Ovary (tissue), 9 donors: ENCODE measurements around the gene PXK. TPM values are rescaled to one million over a fixed set of nuclear protein-coding genes. Genes with fewer than 3 reads are reported as not detected.
A peak's percentile ranks its signal among the peaks of the same experiment; 100 is the strongest.
"Not testable (repeated sequence)": the region's sequence is repeated elsewhere in the genome, so short reads cannot be mapped to it uniquely, and the experiment has no call there.

ENCODE experiments used
- DNase-seq, 5 donors: peaks; one replicate each; pipeline ENCODE4 v3.0.0-alpha.2; 2019 to 2020
- H3K27ac ChIP-seq, 2 donors: fragments of 200-600 bp; one replicate each; pipeline versions ENCODE4 v1.5.1 to v1.8.0; 2019 to 2022
- H3K27me3 ChIP-seq: fragments of 200-600 bp; one replicate; pipeline ENCODE4 v1.8.0; 2022
- H3K36me3 ChIP-seq: fragments of 200-600 bp; sonication (generic); one replicate; pipeline ENCODE4 v1.5.1; 2019
- H3K4me1 ChIP-seq: one replicate; pipeline ENCODE4 v1.8.1; 2013; ENCODE audit warnings: mild to moderate bottlenecking, moderate library complexity; ENCODE audit not compliant: insufficient read depth
- H3K4me3 ChIP-seq: fragments of 200-600 bp; sonication (generic); one replicate; pipeline ENCODE4 v1.5.1; 2017
- H3K9me3 ChIP-seq, 2 donors: fragments of 200-600 bp in 1 of 2; sonication (generic) in 1 of 2; one replicate each; pipeline versions ENCODE4 v1.5.1 to v1.8.1; 2013 to 2019; ENCODE audit warnings: mild to moderate bottlenecking in 1 of 2, moderate library complexity in 1 of 2
- EP300 ChIP-seq: sonication (generic); formaldehyde crosslinking; IDR thresholded peaks from one replicate; pipeline ENCODE4 v1.6.1; 2017; ENCODE audit warnings: antibody characterized with exemption
- POLR2A ChIP-seq: fragments of 450-650 bp; IDR thresholded peaks from one replicate; pipeline ENCODE4 v1.6.1; 2017; ENCODE audit warnings: antibody characterized with exemption, mild to moderate bottlenecking, moderate library complexity
- WGBS, 3 donors: extraction: QIAGEN DNeasy Blood & Tissue Kit in 1 of 3; methylation state at CpG; one replicate each; pipeline versions ENCODE4 v1.1.5 to v1.1.7; 2013 to 2017; 5-methylcytosine and 5-hydroxymethylcytosine counted together
- intact Hi-C, 4 donors: fragments of 100-400 bp; cut with DNase I; formaldehyde crosslinking; loops; one replicate each; pipeline versions ENCODE4 v1.11.0 to v1.15.1; 2022 to 2023
- polyA plus RNA-seq, 2 donors: library from polyadenylated mRNA; stranded (reverse); fragments of 200-250 nt in 1 of 2; fragments of 350-450 nt in 1 of 2; fragmentation: Illumina TruSeq in 1 of 2; extraction: RNeasy Lipid Tissue Mini Kit (QIAGEN cat#74804) in 1 of 2; gene quantifications; one replicate each; pipeline ENCODE4 v1.2.3, GENCODE V29; 2013 to 2014
- total RNA-seq, 7 donors: library from RNA; depleted of rRNA in 2 of 7; stranded (reverse); fragments of >200 nt in 2 of 7; fragmentation: NEBNext Ultra II Directional in 3 of 7; extraction: Animal tissue kit (Norgen Biotek cat#: 25700) in 3 of 7; gene quantifications; one replicate each; pipeline versions ENCODE4 v1.1.0 to v1.2.4, GENCODE V29; 2016 to 2023
- TF ChIP-seq, protein P1 (sequence below), 3 donors: fragments of 450-650 bp in 2 of 3; fragments of 200-600 bp in 1 of 3; IDR thresholded peaks; one replicate each; pipeline versions ENCODE4 v1.5.1 to v1.8.0; 2016 to 2022; ENCODE audit warnings: antibody characterized with exemption in 3 of 3, mild to moderate bottlenecking in 1 of 3
- donor health status: DM: no; HTN: no; CAD: no; lungs with moderate emphysema.
- donor health status: DM: no; HTN: no; CAD: no.
- donor health status: Bipolar disorder and iron deficiency.
- donor health status: DM: yes; HTN: yes; CAD: no.
- donor health status: DM: no; HTN: no; CAD: no.
- donor health status: DM: yes; HTN: yes; CAD: no.

PXK gene
- total and polyA plus RNA-seq, 9 donors: 17.2 to 42.0 (median 25.9) TPM

DNA sequence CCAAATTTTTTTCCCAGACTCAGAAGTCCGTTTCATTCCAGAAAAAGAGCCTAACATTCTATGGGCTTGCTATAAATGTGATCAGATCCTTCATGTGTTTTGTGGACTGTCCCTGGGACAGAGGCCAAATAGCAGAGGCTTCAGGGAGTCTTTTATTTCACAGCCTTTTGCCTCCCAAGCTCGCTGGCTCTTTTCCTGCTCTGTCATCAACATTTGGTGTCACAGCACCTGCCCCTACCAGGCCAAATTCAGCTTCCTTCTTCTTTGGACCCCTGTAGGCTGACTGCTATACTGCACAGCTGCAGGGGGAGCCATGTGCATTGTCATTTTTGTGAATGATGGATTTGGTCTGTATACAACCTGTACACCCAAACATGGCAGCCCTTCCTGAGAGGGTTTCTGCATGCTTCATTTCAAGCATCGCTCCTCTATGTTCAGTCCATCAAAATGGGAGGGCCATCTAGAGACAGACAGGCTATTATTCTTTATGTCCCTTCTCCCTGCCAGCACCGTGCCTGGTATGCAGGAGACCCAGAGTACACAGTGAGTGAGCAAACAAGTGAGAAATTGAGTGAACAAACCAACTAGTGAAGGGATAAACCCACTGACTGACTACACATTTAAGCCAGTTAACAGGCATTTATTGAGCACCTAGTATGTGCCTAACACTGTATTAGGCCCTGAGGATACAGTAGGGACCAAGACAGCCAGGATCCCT lies 44.5 kb upstream of the PXK start:
- H3K27me3 ChIP-seq: no peaks in the 10 kb centered on the region
- no peaks in the 10 kb centered on the region for H3K36me3 ChIP-seq
- H3K4me1 ChIP-seq: peaks cover 9% of the 10 kb centered on the region
- no peaks in the 10 kb centered on the region for H3K9me3 ChIP-seq
- DNase-seq: peak in 3 of 5 donors; percentile 50 to 58 (median 56)
- 52 to 62% (median 54%) methylated on average over 4 of the region's 4 CpGs for WGBS, 3 donors
- no peak overlapping the region for H3K27ac ChIP-seq
- H3K4me3 ChIP-seq: no peak overlapping the region
- TF ChIP-seq EP300: no peak
- TF ChIP-seq, protein P1, sequence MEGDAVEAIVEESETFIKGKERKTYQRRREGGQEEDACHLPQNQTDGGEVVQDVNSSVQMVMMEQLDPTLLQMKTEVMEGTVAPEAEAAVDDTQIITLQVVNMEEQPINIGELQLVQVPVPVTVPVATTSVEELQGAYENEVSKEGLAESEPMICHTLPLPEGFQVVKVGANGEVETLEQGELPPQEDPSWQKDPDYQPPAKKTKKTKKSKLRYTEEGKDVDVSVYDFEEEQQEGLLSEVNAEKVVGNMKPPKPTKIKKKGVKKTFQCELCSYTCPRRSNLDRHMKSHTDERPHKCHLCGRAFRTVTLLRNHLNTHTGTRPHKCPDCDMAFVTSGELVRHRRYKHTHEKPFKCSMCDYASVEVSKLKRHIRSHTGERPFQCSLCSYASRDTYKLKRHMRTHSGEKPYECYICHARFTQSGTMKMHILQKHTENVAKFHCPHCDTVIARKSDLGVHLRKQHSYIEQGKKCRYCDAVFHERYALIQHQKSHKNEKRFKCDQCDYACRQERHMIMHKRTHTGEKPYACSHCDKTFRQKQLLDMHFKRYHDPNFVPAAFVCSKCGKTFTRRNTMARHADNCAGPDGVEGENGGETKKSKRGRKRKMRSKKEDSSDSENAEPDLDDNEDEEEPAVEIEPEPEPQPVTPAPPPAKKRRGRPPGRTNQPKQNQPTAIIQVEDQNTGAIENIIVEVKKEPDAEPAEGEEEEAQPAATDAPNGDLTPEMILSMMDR (IDR thresholded peaks at IDR 0.05): no peak
- TF ChIP-seq POLR2A: no peak
- intact Hi-C loops: no loop called here

DNA sequence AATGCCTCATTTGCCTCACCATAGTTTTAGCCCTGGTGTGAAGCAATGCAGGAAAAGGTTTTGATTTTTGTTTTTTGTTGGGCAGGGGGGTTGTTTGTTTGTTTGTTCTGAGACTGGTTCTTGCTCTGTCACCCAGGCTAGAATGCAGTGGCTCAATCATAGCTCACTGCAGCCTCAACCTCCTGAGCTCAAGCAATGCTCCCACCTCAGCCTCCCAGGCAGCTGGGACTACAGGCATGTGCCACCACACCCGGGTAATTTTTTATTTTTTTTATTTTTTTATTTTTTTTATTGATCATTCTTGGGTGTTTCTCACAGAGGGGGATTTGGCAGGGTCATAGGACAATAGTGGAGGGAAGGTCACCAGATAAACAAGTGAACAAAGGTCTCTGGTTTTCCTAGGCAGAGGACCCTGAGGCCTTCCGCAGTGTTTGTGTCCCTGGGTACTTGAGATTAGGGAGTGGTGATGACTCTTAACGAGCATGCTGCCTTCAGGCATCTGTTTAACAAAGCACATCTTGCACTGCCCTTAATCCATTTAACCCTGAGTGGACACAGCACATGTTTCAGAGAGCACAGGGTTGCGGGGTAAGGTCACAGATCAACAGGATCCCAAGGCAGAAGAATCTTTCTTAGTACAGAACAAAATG lies 43.6 kb upstream of the PXK start:
- H3K4me3 ChIP-seq, H3K27me3 ChIP-seq, intact Hi-C loops, DNase-seq, H3K9me3 ChIP-seq, H3K4me1 ChIP-seq, H3K36me3 ChIP-seq, H3K27ac ChIP-seq: not testable (repeated sequence)
- 85 to 93% (median 90%) methylated on average over 3 to 4 of the region's 4 CpGs for WGBS, 3 donors

DNA sequence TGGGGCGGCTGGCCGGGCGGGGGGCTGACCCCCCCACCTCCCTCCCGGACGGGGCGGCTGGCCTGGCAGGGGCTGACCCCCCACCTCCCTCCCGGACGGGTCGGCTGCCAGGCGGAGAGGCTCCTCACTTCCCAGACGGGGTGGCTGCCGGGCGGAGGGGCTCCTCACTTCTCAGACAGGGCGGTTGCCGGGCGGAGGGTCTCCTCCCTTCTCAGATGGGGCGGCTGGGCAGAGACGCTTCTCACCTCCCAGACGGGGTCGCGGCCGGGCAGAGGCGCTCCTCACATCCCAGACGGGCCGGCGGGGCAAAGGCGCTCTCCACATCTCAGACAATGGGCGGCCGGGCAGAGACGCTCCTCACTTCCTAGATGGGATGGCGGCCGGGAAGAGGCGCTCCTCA lies 42.2 kb upstream of the PXK start:
- not testable (repeated sequence) for H3K27ac ChIP-seq, H3K9me3 ChIP-seq, H3K4me3 ChIP-seq, H3K27me3 ChIP-seq, H3K4me1 ChIP-seq, DNase-seq, H3K36me3 ChIP-seq
- intact Hi-C loops: loop anchor here in 1 of 4 donors (10.0 kb wide), 1 partner anchor 56 kb away; the partner anchor contains the start of gene ABHD6
- WGBS, 3 donors: 97 to 100% (median 99%) methylated on average over 12 to 20 of the region's 33 CpGs

DNA sequence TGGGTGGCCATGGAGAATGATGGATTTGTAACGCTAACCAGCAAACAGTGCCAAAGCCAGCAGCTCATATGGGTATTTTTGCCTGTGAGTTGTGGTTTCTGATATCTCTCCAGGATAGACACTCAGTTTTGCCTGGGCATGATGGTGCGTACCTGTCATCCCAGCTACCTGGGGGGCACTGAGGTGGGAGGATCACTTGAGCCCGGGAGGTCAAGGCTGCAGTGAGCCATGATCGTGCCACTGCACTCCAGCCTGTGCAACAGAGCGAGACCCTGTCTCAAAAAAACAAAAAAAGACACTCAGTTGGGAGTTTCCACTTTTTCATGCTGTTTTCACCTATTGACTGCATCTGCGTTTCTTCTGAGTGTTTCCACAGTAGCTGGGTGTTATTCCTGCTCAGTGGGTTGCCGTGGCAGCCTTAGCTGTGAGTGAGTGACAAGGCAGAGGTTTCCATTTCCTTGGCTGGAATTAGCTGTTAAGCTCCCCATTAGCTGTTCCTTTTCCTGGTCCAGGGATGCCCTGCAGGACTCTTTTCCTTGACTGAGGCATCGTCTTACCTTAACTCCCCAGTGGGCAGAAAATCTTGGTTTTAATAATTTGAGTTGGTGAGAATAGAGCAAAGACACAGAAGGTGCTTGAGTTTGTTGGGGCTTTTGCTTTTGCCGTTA lies 40.9 kb upstream of the PXK start:
- peaks cover 9% of the 10 kb centered on the region for H3K4me1 ChIP-seq
- no peaks in the 10 kb centered on the region for H3K9me3 ChIP-seq
- H3K36me3 ChIP-seq: no peaks in the 10 kb centered on the region
- intact Hi-C loops: loop anchor here in 1 of 4 donors (10.0 kb wide), 1 partner anchor 57 kb away; the partner anchor contains the start of gene ABHD6
- DNase-seq: no peak
- WGBS, 3 donors: 73 to 85% (median 75%) methylated on average over 9 of the region's 9 CpGs
- H3K27ac ChIP-seq: no peak overlapping the region
- H3K4me3 ChIP-seq: no peak overlapping the region
- no peaks in the 10 kb centered on the region for H3K27me3 ChIP-seq
- no peak for TF ChIP-seq EP300
- TF ChIP-seq, protein P1 (IDR thresholded peaks at IDR 0.05): no peak
- no peak for TF ChIP-seq POLR2A

DNA sequence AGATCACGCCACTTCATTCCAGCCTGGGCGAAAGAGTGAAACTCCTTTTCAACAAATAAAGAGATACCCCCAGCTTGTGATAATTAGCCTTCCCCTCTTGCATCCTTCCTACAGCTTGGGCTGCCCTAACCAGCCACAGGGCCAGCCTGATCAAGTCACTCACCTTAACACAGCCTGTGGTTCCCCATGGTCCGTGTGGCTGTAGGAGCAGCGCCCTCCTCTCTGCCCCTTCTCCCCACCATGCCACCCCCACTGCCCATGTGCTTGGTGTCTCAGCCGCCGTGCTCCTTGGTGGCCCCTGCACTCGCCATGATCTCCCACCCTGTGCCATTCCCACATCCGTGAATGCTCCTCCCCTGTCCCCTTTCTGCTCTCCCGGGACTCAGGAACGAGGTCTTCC lies 39.8 kb upstream of the PXK start:
- no peak overlapping the region for H3K27ac ChIP-seq
- no peaks in the 10 kb centered on the region for H3K27me3 ChIP-seq
- intact Hi-C loops: loop anchor here in 1 of 4 donors (10.0 kb wide), 1 partner anchor 58 kb away; the partner anchor contains the start of gene ABHD6
- no peaks in the 10 kb centered on the region for H3K36me3 ChIP-seq
- H3K9me3 ChIP-seq: no peaks in the 10 kb centered on the region
- no peak for TF ChIP-seq EP300
- TF ChIP-seq, protein P1 (IDR thresholded peaks at IDR 0.05): no peak
- TF ChIP-seq POLR2A: no peak
- DNase-seq: no peak
- H3K4me3 ChIP-seq: no peak overlapping the region
- WGBS, 3 donors: 83 to 94% (median 88%) methylated on average over 10 of the region's 10 CpGs
- peaks cover 4% of the 10 kb centered on the region for H3K4me1 ChIP-seq
